HCT116 (cell line): Measurements from ENCODE around the gene UCKL1. TPM values are rescaled to one million over a fixed set of nuclear protein-coding genes. Genes with fewer than 3 reads are reported as not detected.

Source experiments
- ATAC-seq: fragments of 200-7000 bp; cut with Tn5 transposase; 2 replicates; pipeline ENCODE4 v1.9.1; 2020; ENCODE audit warnings: mild to moderate bottlenecking, moderate library complexity
- BruUV-seq: library from RNA; stranded (reverse); fragments of 400-500 nt; replicated peaks from 2 replicates; lab custom pipeline; 2021; lab: Mats Ljungman, UMichigan
- CTCF ChIA-PET: fragments of 300-600 bp; sonication (Branson Sonifier 250); formaldehyde crosslinking; loops from one replicate; lab custom pipeline; 2021; ENCODE audit warnings: antibody characterized with exemption; lab: Charles Lee
- POLR2A ChIA-PET: fragments of 300-600, 350-600 bp; sonication (Branson Sonifier 250); formaldehyde crosslinking; loops from one replicate; lab custom pipeline; 2021; ENCODE audit warnings: antibody characterized with exemption; lab: Charles Lee
- RAD21 ChIA-PET, 2 experiments: fragments of 300-600 bp; sonication (Branson Sonifier 250); formaldehyde crosslinking; loops; one replicate each; lab custom pipeline; 2023; ENCODE audit warnings: low total read pairs in 2 of 2; ENCODE audit not compliant: uncharacterized antibody in 2 of 2, unreplicated experiment in 2 of 2, low non-redundant PET in 1 of 2; lab: Charles Lee
- DNase-seq: peaks from one replicate; pipeline ENCODE4 v3.0.0-alpha.2; 2010; ENCODE audit warnings: low read depth, low spot score
- H2AFZ ChIP-seq: fragments of 200-600 bp; shearing (Covaris generic), sonication (generic); 2 replicates; pipeline ENCODE4 v1.6.1; 2017; ENCODE audit warnings: low read depth, mixed run types, mixed read lengths, antibody characterized with exemption, low read length; ENCODE audit not compliant: poor library complexity, severe bottlenecking
- H3K27ac ChIP-seq: 2 replicates; pipeline ENCODE4 v1.5.1; 2012; ENCODE audit warnings: low read depth, low read length
- H3K27me3 ChIP-seq: fragments of 200-600 bp; sonication (generic); 2 replicates; pipeline ENCODE4 v1.6.1; 2016; ENCODE audit warnings: mixed run types, low read length, mixed read lengths; ENCODE audit not compliant: insufficient read depth
- H3K36me3 ChIP-seq, 2 experiments: fragments of 200-500 bp in 1 of 2; fragments of 200-600 bp in 1 of 2; sonication (Bioruptor generic) in 1 of 2; sonication (generic) in 1 of 2; 2 replicates each; pipeline versions ENCODE4 v1.5.1 to v1.6.1; 2014 to 2016; ENCODE audit warnings: low read length in 2 of 2, inconsistent platforms in 1 of 2, mixed read lengths in 1 of 2, mixed run types in 1 of 2; ENCODE audit not compliant: insufficient read depth in 2 of 2, control insufficient read depth in 1 of 2
- H3K4me1 ChIP-seq, 2 experiments: fragments of 200-600 bp in 1 of 2; sonication (generic) in 1 of 2; 2 replicates each; pipeline versions ENCODE4 v1.5.1 to v1.6.1; 2012 to 2017; ENCODE audit warnings: low read length in 2 of 2, inconsistent platforms in 1 of 2, mild to moderate bottlenecking in 1 of 2, mixed read lengths in 1 of 2, mixed run types in 1 of 2, moderate library complexity in 1 of 2; ENCODE audit not compliant: insufficient read depth in 2 of 2, control insufficient read depth in 1 of 2
- H3K4me2 ChIP-seq: fragments of 200-600 bp; sonication (generic); 2 replicates; pipeline ENCODE4 v1.6.1; 2017; ENCODE audit warnings: mixed run types, low read length, mixed read lengths
- H3K4me3 ChIP-seq, 2 experiments: fragments of 200-600 bp in 1 of 2; sonication (generic) in 1 of 2; replicated peaks in 1 of 2; 2 replicates each; pipeline ENCODE4 v1.5.1; 2011 to 2016; ENCODE audit warnings: low read length in 2 of 2, control low read depth in 1 of 2, low read depth in 1 of 2, mild to moderate bottlenecking in 1 of 2, mixed read lengths in 1 of 2, mixed run types in 1 of 2
- H3K79me2 ChIP-seq: fragments of 200-600 bp; sonication (generic); 2 replicates; pipeline ENCODE4 v1.6.1; 2017; ENCODE audit warnings: mild to moderate bottlenecking, mixed run types, low read length, moderate library complexity, mixed read lengths; ENCODE audit not compliant: insufficient read depth
- H3K9ac ChIP-seq: fragments of 200-600 bp; sonication (generic); 2 replicates; pipeline ENCODE4 v1.6.1; 2016; ENCODE audit warnings: low read length, mixed read lengths
- H3K9me2 ChIP-seq: fragments of 200-600 bp; sonication (generic), shearing (Covaris generic); 2 replicates; pipeline ENCODE4 v1.6.1; 2017; ENCODE audit warnings: mixed run types, mild to moderate bottlenecking, moderate library complexity; ENCODE audit not compliant: insufficient read depth
- H3K9me3 ChIP-seq, 2 experiments: fragments of 200-500 bp in 1 of 2; fragments of 200-600 bp in 1 of 2; sonication (Bioruptor generic) in 1 of 2; sonication (generic) in 1 of 2; 2 replicates each; pipeline ENCODE4 v1.6.1; 2014 to 2017; ENCODE audit warnings: low read length in 2 of 2, mixed read lengths in 2 of 2, inconsistent platforms in 1 of 2, low read depth in 1 of 2, mild to moderate bottlenecking in 1 of 2, mixed run types in 1 of 2, moderate library complexity in 1 of 2; ENCODE audit not compliant: control insufficient read depth in 1 of 2, insufficient read depth in 1 of 2
- H4K20me1 ChIP-seq: fragments of 200-600 bp; sonication (generic), shearing (Covaris generic); 2 replicates; pipeline ENCODE4 v1.6.1; 2017; ENCODE audit warnings: mixed run types, mild to moderate bottlenecking, moderate library complexity; ENCODE audit not compliant: insufficient read depth
- CBX3 ChIP-seq: IDR thresholded peaks from 2 replicates; pipeline ENCODE4 v1.6.1; 2012; ENCODE audit warnings: low read depth
- EGR1 ChIP-seq: IDR thresholded peaks from 2 replicates; pipeline ENCODE4 v1.6.1; 2012; ENCODE audit warnings: low read depth
- EZH2 ChIP-seq: fragments of 200-600 bp; sonication (generic); IDR thresholded peaks from 2 replicates; pipeline ENCODE4 v1.6.1; 2017; ENCODE audit warnings: antibody characterized with exemption, mixed run types
- EZH2phosphoT487 ChIP-seq: fragments of 200-600 bp; IDR thresholded peaks from 2 replicates; pipeline ENCODE4 v1.6.1; 2018; ENCODE audit warnings: antibody characterized with exemption, borderline replicate concordance
- FOSL1 ChIP-seq: IDR thresholded peaks from 2 replicates; pipeline ENCODE4 v1.6.1; 2012; ENCODE audit warnings: low read depth
- JUND ChIP-seq: IDR thresholded peaks from 2 replicates; pipeline ENCODE4 v1.6.1; 2012
- POLR2AphosphoS5 ChIP-seq: IDR thresholded peaks from 2 replicates; pipeline ENCODE4 v1.6.1; 2011; ENCODE audit warnings: mild to moderate bottlenecking, low read depth, low read length, moderate library complexity
- SIN3A ChIP-seq: IDR thresholded peaks from 2 replicates; pipeline ENCODE4 v1.6.1; 2012; ENCODE audit warnings: low read depth
- SP1 ChIP-seq: IDR thresholded peaks from 2 replicates; pipeline ENCODE4 v1.6.1; 2012; ENCODE audit warnings: low read depth
- SRF ChIP-seq: IDR thresholded peaks from 2 replicates; pipeline ENCODE4 v1.6.1; 2012; ENCODE audit warnings: low read depth
- ZNF274 ChIP-seq: fragments of 200-500 bp; sonication (Bioruptor generic); IDR thresholded peaks from 2 replicates; pipeline ENCODE4 v1.6.1; 2014; ENCODE audit warnings: mild to moderate bottlenecking, low read depth, low read length, inconsistent platforms
- intact Hi-C: fragments of 100-400 bp; cut with micrococcal nuclease; formaldehyde crosslinking; loops from 2 replicates; pipeline ENCODE4 v1.10.0; 2022
- total RNA-seq: library from RNA; stranded (reverse); gene quantifications from one replicate; pipeline ENCODE4 v1.2.1, GENCODE V29; 2021; ENCODE audit not compliant: unreplicated experiment
- TF ChIP-seq, protein P1 (sequence below), 3 experiments: fragments of 200-600 bp in 1 of 3; sonication (generic) in 1 of 3; IDR thresholded peaks in 2 of 3; conservative IDR thresholded peaks in 1 of 3; 2 replicates each; pipeline ENCODE4 v1.5.1; 2012 to 2017; ENCODE audit warnings: low read depth in 2 of 3, low read length in 2 of 3, antibody characterized with exemption in 1 of 3, borderline replicate concordance in 1 of 3, control low read depth in 1 of 3, mild to moderate bottlenecking in 1 of 3, mixed read lengths in 1 of 3, mixed run types in 1 of 3, moderate library complexity in 1 of 3; ENCODE audit not compliant: insufficient read depth in 1 of 3
- TF ChIP-seq, protein P2 (sequence below): IDR thresholded peaks from 2 replicates; pipeline ENCODE4 v1.6.1; 2012; ENCODE audit warnings: low read depth
- TF ChIP-seq, protein P3 (sequence below): IDR thresholded peaks from 2 replicates; pipeline ENCODE4 v1.6.1; 2012

UCKL1 gene
- total RNA-seq, 1 experiment from 2014 or later = 54.2 TPM

DNA sequence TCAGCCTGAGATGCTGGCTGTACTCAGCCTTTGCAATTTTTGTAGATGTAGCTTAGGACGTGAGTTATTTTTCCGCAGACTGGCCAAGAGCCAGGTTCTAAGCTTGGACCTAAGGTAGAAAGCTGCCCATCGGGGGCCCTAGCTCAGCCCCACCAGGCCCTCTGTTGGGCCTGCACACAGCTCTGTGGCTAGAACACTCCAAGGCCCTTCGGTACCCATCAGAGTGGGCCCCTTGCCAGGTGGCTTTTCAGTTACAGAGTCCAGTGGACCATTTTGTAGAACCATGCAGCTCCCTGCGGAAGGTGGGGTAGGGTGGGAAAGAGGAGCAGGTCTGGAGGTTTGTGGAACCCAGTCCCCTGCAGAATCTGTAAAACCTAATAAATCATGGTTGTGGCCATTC lies 22.6 kb downstream of the UCKL1 start:
- no peaks in the 10 kb centered on the region for H3K9me2 ChIP-seq
- no peaks in the 10 kb centered on the region for H3K27me3 ChIP-seq
- peaks cover 23 to 25% of the 10 kb centered on the region in 2 experiments for H3K36me3 ChIP-seq
- no peak overlapping the region for H2AFZ ChIP-seq
- H3K9me3 ChIP-seq = no peaks in the 10 kb centered on the region
- intact Hi-C loops = no loop called here
- DNase-seq (no peak), ATAC-seq (no peak)
- ChIA-PET POLR2A (no interaction called here), CTCF (no interaction called here), RAD21 (no interaction called here)
- no peak overlapping the region for H3K4me3 ChIP-seq
- peaks cover 15% of the 10 kb centered on the region; the same call in 1 of the 2 replicates for H3K79me2 ChIP-seq
- no TSS peak for BruUV-seq
- no peak overlapping the region for H3K4me2 ChIP-seq
- H3K9ac ChIP-seq = no peak overlapping the region
- H3K4me1 ChIP-seq = no peaks in the 10 kb centered on the region
- H4K20me1 ChIP-seq = no peaks in the 10 kb centered on the region
- no peak for TF ChIP-seq EZH2phosphoT487
- TF ChIP-seq CBX3 = no peak
- TF ChIP-seq JUND = no peak
- no peak for TF ChIP-seq SRF
- TF ChIP-seq POLR2AphosphoS5 = no peak
- TF ChIP-seq SIN3A = no peak
- TF ChIP-seq EZH2 = no peak
- no peak for TF ChIP-seq FOSL1
- TF ChIP-seq, protein P1, sequence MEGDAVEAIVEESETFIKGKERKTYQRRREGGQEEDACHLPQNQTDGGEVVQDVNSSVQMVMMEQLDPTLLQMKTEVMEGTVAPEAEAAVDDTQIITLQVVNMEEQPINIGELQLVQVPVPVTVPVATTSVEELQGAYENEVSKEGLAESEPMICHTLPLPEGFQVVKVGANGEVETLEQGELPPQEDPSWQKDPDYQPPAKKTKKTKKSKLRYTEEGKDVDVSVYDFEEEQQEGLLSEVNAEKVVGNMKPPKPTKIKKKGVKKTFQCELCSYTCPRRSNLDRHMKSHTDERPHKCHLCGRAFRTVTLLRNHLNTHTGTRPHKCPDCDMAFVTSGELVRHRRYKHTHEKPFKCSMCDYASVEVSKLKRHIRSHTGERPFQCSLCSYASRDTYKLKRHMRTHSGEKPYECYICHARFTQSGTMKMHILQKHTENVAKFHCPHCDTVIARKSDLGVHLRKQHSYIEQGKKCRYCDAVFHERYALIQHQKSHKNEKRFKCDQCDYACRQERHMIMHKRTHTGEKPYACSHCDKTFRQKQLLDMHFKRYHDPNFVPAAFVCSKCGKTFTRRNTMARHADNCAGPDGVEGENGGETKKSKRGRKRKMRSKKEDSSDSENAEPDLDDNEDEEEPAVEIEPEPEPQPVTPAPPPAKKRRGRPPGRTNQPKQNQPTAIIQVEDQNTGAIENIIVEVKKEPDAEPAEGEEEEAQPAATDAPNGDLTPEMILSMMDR (IDR thresholded peaks at IDR 0.05 in 2 of 3, conservative IDR thresholded peaks at IDR 0.05 in 1 of 3; ENCODE audit: borderline replicate concordance in 1 of 3, insufficient read depth in 1 of 3, low read depth in 2 of 3, low read length in 2 of 3) = no peak
- no peak for TF ChIP-seq EGR1
- no peak for TF ChIP-seq ZNF274
- no peak for TF ChIP-seq SP1
- TF ChIP-seq, protein P2, sequence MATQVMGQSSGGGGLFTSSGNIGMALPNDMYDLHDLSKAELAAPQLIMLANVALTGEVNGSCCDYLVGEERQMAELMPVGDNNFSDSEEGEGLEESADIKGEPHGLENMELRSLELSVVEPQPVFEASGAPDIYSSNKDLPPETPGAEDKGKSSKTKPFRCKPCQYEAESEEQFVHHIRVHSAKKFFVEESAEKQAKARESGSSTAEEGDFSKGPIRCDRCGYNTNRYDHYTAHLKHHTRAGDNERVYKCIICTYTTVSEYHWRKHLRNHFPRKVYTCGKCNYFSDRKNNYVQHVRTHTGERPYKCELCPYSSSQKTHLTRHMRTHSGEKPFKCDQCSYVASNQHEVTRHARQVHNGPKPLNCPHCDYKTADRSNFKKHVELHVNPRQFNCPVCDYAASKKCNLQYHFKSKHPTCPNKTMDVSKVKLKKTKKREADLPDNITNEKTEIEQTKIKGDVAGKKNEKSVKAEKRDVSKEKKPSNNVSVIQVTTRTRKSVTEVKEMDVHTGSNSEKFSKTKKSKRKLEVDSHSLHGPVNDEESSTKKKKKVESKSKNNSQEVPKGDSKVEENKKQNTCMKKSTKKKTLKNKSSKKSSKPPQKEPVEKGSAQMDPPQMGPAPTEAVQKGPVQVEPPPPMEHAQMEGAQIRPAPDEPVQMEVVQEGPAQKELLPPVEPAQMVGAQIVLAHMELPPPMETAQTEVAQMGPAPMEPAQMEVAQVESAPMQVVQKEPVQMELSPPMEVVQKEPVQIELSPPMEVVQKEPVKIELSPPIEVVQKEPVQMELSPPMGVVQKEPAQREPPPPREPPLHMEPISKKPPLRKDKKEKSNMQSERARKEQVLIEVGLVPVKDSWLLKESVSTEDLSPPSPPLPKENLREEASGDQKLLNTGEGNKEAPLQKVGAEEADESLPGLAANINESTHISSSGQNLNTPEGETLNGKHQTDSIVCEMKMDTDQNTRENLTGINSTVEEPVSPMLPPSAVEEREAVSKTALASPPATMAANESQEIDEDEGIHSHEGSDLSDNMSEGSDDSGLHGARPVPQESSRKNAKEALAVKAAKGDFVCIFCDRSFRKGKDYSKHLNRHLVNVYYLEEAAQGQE = no peak
- TF ChIP-seq, protein P3, sequence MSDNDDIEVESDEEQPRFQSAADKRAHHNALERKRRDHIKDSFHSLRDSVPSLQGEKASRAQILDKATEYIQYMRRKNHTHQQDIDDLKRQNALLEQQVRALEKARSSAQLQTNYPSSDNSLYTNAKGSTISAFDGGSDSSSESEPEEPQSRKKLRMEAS = no peak
- no peak overlapping the region for H3K27ac ChIP-seq
